HG03064 (cell line): ENCODE measurements around the gene EHBP1.

Experiments
- ATAC-seq: cut with Tn5 transposase; IDR thresholded peaks from one replicate; pipeline ENCODE4 v1.9.1; 2021; ENCODE audit warnings: low read depth; ENCODE audit not compliant: unreplicated experiment

EHBP1 gene

DNA sequence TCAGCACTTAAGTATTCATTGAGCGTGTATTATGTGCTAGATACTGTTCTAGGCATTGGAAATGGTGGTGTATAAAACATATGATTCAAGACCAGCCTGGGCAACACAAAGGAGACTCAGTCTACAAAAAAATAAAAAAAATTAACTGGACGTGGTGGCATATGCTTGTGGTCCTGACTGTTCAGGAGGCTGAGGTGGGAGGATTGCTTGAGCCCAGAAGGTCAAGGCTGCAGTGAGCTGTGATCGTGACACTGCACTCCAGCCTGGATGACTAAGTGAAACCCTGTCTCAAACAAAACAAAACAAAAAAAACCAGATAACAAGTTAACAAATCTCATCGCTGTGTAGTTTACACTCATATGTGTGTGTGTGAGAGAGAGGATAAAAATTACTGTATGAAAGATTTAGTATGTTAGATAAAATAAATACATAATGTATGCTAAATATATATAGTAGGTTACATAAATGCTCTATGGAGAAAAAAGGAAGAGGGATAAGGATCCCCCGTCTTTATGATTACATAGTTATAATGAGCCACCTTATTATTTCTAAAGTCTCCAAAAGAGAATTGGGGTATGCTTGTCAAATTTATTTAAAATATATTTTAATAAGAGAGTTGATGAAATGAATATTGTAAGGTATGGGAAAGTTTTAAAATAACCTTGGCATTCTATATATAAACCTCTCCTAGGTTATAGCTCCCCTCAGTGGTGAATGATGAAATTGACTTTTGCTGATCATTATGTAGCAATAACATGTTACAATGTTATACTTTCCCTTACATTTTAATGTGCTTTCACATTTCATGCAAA lies 69.2 kb downstream of the EHBP1 start:
- no peak for ATAC-seq

DNA sequence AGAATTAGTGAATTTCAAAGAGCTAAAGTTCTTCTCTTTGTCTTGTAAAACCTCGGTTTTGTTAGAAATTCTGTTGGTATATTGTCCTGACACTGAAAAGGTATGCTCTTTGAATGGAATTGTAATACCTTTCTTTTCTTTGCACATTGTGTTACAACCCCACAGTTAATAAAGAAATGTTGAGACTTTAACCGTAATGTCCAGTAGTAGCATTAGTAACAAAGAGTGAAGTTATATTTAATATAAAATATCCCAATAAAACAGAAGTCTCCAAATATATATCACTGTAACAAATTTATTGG lies 69.8 kb downstream of the EHBP1 start:
- no peak for ATAC-seq

DNA sequence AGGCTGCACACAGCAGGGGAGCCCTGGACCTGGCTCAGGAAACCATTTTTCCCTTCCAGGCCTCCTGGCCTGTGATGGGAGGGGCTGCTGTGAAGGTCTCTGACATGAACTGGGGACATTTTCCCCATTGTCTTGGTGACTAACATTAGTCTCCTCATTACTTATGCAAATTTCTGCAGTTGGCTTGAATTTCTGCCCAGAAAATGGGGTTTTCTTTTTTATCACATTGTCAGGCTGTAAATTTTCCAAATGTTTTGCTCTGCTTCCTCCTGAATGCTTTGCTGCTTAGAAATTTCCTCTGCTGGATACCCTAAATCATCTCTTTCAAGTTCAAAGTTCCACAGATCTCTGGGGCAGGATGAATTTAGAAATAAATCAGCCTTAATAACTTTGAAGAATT lies 78.2 kb downstream of the EHBP1 start:
- no peak for ATAC-seq

DNA sequence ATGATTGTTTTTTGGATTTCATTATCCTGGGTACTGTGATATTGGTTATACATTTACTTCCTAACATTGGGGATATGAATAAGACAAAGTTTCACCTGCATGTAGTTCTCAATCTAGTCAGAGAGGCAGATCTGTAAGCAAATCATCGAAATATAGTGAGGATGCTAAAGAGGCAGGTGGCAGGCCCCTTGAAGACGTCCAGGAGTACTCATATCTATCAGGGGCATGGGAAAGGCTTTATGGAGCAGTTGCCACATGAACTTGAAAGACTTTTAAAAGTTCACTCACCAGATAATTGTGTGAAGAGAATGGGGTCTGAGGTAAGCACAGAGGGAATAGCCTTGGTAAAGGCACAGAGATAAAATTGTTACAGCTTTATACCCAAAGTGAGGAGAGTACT lies 78.8 kb downstream of the EHBP1 start:
- no peak for ATAC-seq

DNA sequence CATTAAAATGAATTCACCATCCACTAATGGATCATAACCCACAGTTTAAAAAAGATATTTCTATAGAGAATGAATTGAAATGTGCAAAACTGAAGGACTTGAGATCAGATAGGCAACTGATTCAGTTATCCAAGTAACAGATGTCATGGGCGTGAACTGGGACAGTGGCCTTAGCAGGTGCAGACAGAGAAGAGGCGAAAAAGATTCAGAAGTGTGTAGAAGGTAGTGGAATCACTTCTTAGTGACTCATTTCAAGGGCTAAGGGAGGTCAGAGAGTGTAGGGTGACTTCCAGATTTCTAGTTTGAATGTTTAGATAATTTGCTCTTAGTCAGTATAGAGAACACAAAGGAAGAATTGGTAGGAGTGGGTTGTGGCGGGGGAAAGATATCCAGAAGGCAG lies 79.7 kb downstream of the EHBP1 start:
- ATAC-seq: no peak

DNA sequence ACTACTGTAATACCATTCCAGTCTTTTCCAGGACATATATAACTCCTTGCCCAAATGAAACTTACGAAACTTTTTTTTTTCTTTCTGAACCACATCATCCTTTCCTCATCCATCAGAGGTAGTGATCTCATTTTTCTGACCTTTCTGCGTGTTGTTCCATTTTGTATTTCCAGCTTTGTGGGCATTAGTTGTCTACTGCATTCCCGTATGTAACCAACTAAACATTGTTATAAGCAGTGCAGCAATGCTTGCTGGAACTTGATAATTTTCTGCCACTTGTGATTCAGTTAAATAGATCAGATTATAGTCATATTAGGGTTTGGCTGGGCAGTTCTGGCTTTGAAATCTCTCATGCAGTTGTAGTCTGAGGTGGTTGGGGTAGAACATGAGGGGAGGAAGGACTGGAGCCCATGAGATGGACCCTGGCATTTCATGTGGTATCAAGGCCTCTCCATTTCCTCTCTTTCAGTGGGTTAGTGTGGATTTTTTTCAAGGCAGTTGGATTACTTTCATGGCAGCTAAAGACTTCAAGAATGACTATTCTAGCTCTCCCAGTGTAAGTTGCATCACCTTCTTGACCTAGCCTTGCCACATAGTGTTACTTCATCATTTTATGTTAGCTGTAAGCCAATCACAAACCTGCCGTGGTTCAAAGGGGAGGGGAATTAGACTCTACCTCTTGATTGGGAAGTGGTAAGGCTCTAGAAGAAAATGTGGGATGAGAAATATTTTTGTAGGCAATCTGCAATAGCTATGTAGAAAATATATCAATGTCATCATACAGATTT lies 80.5 kb downstream of the EHBP1 start:
- no peak for ATAC-seq

DNA sequence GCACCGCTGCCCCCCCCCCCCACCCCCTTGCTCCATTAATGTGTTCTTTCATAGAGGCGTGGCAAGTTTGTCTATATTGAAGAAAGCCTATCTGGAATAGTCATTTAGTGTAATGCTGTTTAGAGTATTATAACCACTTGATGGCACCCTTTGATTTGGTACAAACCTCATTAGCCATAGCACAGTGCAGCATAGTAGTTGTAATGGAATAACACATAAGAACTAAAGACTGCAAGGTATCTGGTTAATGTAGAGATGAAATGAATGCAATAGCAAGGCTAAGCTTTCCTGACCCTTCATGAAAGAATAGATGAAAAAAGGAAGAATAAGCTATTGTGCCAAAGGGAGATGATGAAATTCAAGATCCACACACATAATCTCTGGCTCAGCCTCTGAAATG lies 81.9 kb downstream of the EHBP1 start:
- ATAC-seq: no peak

DNA sequence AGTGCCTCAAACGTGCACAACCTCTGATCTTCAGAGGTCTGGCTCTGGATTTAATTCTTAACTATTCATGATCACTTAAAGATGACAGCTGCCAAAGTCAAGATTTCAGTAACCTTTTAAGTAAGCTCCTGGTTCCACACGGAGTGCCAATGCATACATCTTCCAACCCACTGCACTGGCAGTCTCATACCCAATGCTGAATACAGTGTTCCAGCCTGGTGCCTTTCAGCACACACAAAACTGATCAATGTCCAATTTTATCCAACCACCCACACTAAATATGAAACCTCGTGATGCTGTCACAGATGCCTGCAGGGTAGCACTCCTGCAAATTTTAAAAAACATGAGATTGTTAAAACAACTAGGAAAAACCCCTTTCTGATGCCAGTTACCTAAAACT lies 84.0 kb downstream of the EHBP1 start:
- no peak for ATAC-seq

DNA sequence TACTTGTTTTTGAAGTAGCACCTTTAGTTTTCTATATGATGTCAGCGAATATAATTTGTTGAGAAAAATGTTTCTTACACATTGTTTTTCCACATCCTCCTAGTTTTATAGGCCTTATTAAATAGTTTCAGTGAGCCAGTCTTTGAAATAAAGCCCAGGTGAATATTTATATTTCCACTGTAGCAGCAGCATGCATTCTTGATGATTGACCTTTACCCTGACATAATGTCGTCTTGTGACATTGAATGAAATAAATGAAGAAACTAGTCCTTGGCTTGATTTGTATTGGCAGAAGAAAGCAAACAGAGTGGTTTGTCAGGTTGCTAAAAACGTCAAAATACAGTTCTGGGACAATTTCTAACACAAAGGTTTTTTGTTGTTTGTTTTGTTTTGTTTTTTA lies 84.4 kb downstream of the EHBP1 start:
- no peak for ATAC-seq

DNA sequence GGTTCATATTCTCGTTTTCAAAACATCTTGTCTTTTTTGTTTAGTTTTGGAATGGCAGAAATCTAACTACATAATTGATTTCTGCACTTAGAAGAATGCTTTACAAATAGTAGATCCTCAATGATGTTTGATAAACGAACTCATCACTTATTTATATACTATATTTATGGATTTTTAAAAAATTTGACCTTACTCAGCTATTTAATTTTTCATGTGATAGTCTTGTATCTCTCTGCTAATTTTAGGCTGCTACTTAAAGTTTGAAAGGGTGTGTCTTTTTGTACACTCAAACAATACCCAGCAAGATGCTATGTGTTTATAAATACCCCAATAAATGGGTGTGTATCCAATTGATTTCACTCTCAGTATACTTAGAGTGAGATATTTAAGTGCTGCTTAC lies 86.9 kb downstream of the EHBP1 start:
- ATAC-seq: no peak

DNA sequence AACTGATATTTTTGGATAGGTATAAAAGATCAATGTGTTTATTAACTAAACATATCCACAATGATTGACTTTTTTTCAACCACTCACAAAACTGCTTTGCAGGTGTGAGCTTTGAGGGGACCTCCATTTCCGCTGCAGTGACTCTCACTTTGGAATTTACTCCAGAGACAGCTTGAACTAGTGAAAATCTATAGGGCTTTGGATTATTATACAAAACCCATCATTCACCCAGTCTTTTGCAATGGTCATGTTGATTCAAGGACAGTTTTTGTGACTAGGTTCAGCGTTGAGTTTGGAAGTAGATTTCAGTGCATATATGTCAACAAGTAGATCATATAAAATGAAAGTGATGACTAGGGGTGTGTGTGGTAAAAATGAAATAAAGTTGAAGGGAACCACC lies 87.7 kb downstream of the EHBP1 start:
- ATAC-seq: no peak

DNA sequence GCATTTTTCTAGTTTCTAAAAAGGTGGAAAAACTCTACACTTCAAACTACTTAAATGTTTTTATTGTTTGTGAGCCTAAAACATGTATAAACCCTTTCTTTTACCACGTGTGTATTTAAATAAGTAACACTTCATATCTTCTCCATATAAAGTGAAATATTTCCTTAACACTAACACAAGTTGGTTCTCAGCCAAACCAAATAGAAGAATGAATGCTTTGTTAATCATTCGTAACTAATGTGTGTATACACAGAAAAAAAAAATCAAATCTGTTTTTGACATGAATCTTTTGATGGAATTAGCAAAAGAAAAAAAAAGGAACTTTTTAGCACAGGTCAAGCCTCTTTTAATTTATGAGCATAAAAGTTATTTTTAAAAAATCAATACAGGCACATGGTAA lies 89.3 kb downstream of the EHBP1 start:
- ATAC-seq: no peak

DNA sequence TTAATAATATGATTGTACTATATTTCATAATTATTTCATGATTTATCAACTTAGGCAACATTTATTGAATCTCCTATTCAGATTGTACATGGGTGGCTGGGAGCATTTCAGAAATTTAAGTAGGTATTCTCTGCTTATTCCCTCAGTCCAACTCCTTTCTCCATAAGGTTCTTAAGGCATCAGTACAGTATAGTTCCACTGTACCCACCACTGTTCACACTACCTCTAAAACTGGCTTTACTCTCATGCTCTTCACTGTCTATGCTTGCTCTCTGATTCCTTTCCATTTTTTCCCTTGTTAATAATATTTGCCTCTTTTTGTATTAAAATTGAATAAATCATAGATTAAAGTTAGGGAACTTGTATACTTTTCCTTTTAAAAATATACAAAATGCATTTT lies 89.8 kb downstream of the EHBP1 start:
- no peak for ATAC-seq

DNA sequence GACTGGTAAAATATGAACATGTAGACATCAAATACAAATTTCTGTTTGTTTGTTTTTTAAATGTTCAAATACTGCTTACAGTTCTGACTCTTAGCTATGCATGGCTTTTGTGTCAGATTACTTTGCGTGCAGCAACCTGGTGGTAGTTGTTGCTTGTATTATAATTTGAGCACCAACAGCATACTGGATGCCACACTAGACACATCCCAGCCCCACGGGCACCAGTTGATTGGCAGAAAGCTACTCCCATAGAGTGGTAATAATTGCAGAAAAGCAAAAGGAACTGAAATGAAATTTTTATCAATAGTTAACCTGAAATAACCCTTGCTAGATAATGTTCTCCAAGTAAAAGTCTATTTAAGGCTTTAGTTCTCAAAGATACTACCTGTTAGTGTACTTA lies 91.6 kb downstream of the EHBP1 start:
- no peak for ATAC-seq

DNA sequence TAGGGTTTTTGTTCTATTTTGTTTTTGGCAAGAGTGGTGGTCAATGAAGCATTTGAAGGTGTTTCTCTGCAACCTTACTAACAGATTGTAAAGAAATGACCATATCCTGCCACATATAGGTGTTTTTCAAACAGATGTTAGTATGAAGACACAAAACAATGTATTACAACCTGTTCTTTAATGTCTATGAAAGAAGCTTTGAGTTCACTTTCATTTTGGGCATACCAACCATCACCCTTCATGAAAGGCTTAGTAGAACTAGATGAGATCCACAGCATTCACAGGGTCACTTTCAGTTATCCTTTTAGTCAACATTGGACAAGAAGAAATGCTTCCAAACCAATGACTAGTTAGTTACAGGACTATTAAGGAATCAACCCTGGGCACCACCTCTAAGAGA lies 95.1 kb downstream of the EHBP1 start:
- no peak for ATAC-seq

DNA sequence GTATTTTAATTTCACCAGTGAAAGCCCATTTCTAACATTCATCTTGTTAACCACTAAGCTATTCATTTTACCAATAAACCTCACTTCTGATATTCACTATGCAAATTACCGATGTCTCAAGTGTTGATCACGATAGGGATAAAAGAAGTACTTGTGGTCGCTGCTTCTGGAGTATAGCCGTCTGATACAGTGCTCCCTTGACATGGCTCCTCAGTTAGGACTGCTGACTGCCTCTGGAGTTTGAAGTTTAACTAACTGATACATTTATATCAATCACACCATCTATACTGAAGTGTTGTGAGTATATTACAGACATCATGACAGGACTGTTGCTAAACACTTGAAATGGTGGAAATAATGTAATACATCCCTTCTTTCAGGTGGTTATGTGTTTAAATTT lies 95.6 kb downstream of the EHBP1 start:
- ATAC-seq: no peak

DNA sequence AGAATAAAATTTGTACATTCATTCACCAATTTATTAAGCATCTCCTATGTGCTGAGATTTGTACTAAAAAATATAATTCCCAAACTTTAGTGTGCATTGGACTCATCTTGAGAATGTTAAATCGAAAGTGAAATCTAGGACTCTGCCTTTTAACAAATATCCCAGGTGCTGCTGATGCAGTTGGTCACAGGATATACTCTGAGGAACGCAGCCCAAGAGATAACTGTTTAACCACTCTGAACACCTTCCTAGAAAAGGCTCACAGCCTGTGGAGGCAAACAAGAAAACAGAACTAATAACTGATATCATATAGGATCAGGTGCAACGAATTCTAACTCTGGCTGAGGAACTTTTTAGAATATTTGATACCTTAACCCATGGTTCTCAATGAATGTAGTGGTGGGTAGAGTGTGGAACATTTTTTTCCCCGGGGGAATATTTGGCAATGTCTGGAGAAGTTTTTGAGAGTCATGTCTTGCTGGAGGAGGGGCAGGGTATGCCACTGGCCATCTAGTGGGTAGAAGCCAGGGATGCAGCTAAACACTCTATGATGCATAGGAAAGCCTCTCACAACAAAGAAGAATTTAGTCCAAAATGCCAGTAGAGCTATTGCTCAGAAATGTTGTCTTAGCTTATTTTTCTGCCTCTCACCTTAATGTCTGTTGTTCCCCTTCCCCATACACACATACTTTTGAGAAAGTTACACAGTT lies 96.5 kb downstream of the EHBP1 start:
- ATAC-seq: no peak

DNA sequence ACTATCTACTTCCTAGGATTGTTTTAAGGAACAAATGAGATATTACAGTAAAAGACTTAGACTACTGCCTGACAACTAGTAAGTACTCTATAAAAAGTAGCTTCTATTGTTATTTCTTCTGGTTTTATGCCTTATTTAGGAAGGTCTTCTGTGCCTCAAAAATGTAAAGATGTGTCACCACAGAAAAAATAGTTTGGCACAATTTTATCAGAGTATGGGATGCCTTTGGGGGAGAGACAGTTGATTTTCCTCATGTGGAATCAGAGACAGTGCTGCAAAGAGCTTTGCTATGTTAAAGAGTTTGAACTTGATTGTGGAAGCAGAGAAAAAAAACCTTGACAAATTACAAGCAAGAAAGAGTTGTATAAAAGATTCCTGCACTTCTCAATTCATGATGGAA lies 98.4 kb downstream of the EHBP1 start:
- ATAC-seq: no peak

DNA sequence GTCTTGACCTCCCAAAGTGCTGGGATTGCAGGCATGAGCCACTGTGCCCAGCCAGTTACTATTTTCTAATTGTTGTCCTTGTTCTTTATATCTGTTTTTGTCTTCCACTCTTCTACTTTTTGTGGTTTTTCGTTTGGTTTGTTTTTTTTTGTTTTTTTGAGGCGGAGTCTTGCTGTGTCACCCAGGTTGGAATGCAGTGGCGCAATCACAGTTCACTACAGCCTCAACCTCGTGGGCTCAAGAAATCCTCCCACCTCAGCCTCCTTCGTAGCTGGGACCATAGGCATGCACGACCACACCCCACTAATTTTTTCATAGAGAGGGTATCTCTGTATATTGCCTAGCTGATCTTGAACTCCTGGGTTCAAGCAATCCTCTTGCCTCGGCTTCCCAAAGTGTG lies 100.7 kb downstream of the EHBP1 start:
- ATAC-seq: no peak

DNA sequence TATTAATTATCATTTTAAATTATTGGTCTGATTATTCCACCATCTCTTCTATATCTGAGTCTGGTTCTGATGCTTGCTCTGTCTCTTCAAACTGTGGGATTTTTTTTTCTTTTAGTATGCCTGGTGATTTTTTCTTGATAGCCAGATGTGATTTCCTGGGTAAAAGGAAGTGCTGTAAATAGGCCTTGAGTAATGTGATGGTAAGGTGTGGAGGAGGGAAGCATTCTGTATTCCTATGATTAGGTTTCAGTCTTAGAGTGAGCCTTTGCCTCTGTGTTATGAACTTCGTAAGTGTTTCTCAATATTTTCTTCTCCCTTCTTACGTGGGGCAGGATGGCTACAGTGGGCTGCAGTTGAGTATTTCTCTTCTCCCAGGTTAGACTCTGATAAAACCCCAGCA lies 103.0 kb downstream of the EHBP1 start:
- ATAC-seq: no peak

DNA sequence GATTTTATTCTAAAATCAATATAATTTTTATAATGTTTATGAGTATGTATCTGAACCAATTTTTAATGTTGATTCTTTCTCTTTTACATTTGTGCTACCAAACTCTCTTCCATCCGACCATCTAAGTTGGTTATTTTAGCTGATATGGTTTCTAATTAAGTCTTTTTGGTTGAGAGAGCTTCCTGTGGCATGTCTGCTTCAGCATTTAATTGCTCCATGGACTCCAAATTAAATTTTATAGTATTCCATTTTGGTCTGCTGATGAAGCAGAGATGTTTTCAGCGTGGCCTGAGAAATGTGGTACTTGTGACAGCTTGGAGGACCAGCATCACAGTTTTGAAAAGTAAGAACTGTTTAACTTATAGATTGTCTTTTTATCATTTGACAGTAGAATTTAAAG lies 105.6 kb downstream of the EHBP1 start:
- ATAC-seq: no peak

DNA sequence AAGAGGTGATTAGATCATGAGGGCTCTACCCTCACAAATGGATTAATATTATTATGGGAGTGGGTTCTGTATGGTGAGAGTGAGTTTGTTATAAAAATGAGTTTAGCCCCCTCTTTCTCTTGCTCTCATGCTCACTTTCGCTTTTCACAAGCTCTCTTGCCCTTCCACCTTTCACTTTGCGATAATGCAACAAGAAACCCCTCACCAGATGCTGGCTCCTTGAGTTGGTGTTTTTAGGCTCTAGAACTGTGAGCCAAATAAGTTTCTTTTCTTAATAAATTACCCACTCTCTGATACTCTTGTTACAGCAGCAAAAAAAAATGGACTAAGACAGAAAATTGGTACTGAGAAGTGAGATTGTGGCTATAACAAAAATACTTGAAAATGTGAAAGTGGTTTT lies 106.5 kb downstream of the EHBP1 start:
- no peak for ATAC-seq
